Measurements from ENCODE around the gene NUP153.

The NUP153 gene

GRCh38 chr6:17600527-17601385 lies 106.0 kb downstream of the NUP153 start:
- H3K4me3 ChIP-seq (replicated peaks in 1 of 2; ENCODE audit: low read depth in 2 of 2, low read length in 2 of 2), result peak overlapping the region; percentile 81 to 83
- no peak for TF ChIP-seq CTCF (IDR thresholded peaks at IDR 0.05; ENCODE audit: low read depth, low read length)
- peak in 1 of 2 donors; percentile 27 for DNase-seq (ENCODE audit: low read depth in 2 of 2)

GRCh38 chr6:17599877-17600526 lies 106.7 kb downstream of the NUP153 start, which contains the start of gene FAM8A1:
TSS of gene FAM8A1 (plus strand) at chr6:17600302. CDS start at chr6:17600410, 108 bp downstream.
- H3K4me3 ChIP-seq (replicated peaks in 1 of 2; ENCODE audit: low read depth in 2 of 2, low read length in 2 of 2), result peak within 1 kb of the TSS; percentile 81 to 83
- DNase-seq (ENCODE audit: low read depth in 2 of 2), result peak; percentile 84 to 90
- TF ChIP-seq CTCF (IDR thresholded peaks at IDR 0.05; ENCODE audit: low read depth, low read length), result peak; percentile 68

GRCh38 chr6:17596085-17596484 lies 110.6 kb downstream of the NUP153 start:
- TF ChIP-seq CTCF (IDR thresholded peaks at IDR 0.05; ENCODE audit: low read depth, low read length), result no peak
- DNase-seq (ENCODE audit: low read depth in 2 of 2), result no peak
- H3K4me3 ChIP-seq (replicated peaks in 1 of 2; ENCODE audit: low read depth in 2 of 2, low read length in 2 of 2), result no peak overlapping the region

GRCh38 chr6:17593246-17593645 lies 113.5 kb downstream of the NUP153 start:
- no peak for TF ChIP-seq CTCF (IDR thresholded peaks at IDR 0.05; ENCODE audit: low read depth, low read length)
- DNase-seq (ENCODE audit: low read depth in 2 of 2), result no peak
- H3K4me3 ChIP-seq (replicated peaks in 1 of 2; ENCODE audit: low read depth in 2 of 2, low read length in 2 of 2), result no peak overlapping the region

- no peak overlapping the region for H3K4me3 ChIP-seq (replicated peaks in 1 of 2; ENCODE audit: low read depth in 2 of 2, low read length in 2 of 2)
- peak in 1 of 2 donors; percentile 3 for DNase-seq (ENCODE audit: low read depth in 2 of 2)
- TF ChIP-seq CTCF (IDR thresholded peaks at IDR 0.05; ENCODE audit: low read depth, low read length), result no peak
These were observed 115.4 kb downstream of the NUP153 start for GRCh38 chr6:17591287-17591686.

GRCh38 chr6:17589406-17590096 lies 117.2 kb downstream of the NUP153 start:
- peak; percentile 68 to 91 for DNase-seq (ENCODE audit: low read depth in 2 of 2)
- TF ChIP-seq CTCF (IDR thresholded peaks at IDR 0.05; ENCODE audit: low read depth, low read length), result no peak
- H3K4me3 ChIP-seq (replicated peaks in 1 of 2; ENCODE audit: low read depth in 2 of 2, low read length in 2 of 2), result no peak overlapping the region

Measured in cardiac fibroblast (primary cell).